Natural killer cell (primary cell): ENCODE measurements around the gene STAMBP. TPM values are rescaled to one million over a fixed set of nuclear protein-coding genes. Genes with fewer than 3 reads are reported as not detected.

Experiments
- ATAC-seq, 3 donors: fragments of 150-1000 bp in 2 of 3; fragments of 200-7000 bp in 1 of 3; cut with Tn5 transposase; 1 replicate in 1 of 3; 2 replicates in 2 of 3; pipeline ENCODE4 v1.10.0; 2021; ENCODE audit warnings: mild to moderate bottlenecking in 2 of 3, moderate library complexity in 2 of 3
- DNase-seq, 2 donors: peaks; one replicate each; pipeline versions ENCODE4 v3.0.0 to v3.0.0-alpha.2; 2013 to 2021; ENCODE audit warnings: mixed read lengths in 1 of 2
- H3K27ac ChIP-seq: one replicate; pipeline ENCODE4 v1.5.1; 2013; ENCODE audit warnings: mild to moderate bottlenecking, low read length
- H3K27me3 ChIP-seq: one replicate; pipeline ENCODE4 v1.6.1; 2013; ENCODE audit warnings: low read length; ENCODE audit not compliant: control insufficient read depth, insufficient read depth
- H3K36me3 ChIP-seq: one replicate; pipeline ENCODE4 v1.6.1; 2013; ENCODE audit warnings: low read length; ENCODE audit not compliant: control insufficient read depth, insufficient read depth
- H3K4me1 ChIP-seq: one replicate; pipeline ENCODE4 v1.6.1; 2013; ENCODE audit warnings: low read length; ENCODE audit not compliant: control insufficient read depth, insufficient read depth
- H3K4me3 ChIP-seq: one replicate; pipeline ENCODE4 v1.5.1; 2013; ENCODE audit warnings: low read length
- H3K9me3 ChIP-seq: one replicate; pipeline ENCODE4 v1.6.1; 2013; ENCODE audit warnings: low read length; ENCODE audit not compliant: control insufficient read depth, insufficient read depth
- H3K27ac Mint-ChIP-seq, 2 donors: one replicate each; pipeline ENCODE4 v1.8.0; 2022; ENCODE audit warnings: mild to moderate bottlenecking in 2 of 2, mixed read lengths in 2 of 2, moderate library complexity in 1 of 2
- H3K27me3 Mint-ChIP-seq, 2 donors: one replicate each; pipeline ENCODE4 v1.8.0; 2022; ENCODE audit warnings: low read depth in 2 of 2, mixed read lengths in 2 of 2
- H3K36me3 Mint-ChIP-seq: one replicate; pipeline ENCODE4 v1.8.0; 2022; ENCODE audit warnings: mixed read lengths
- H3K4me1 Mint-ChIP-seq, 2 donors: one replicate each; pipeline ENCODE4 v1.8.0; 2022; ENCODE audit warnings: mixed read lengths in 2 of 2
- H3K4me3 Mint-ChIP-seq: one replicate; pipeline ENCODE4 v1.8.0; 2022; ENCODE audit warnings: mild to moderate bottlenecking, moderate library complexity, mixed read lengths
- H3K9me3 Mint-ChIP-seq, 2 donors: one replicate each; pipeline ENCODE4 v1.8.0; 2022; ENCODE audit warnings: mixed read lengths in 2 of 2
- CTCF ChIP-seq: fragments of 200-600 bp; IDR thresholded peaks from one replicate; pipeline ENCODE4 v1.8.0; 2022; ENCODE audit warnings: antibody characterized with exemption
- WGBS: methylation state at CpG from one replicate; pipeline ENCODE4 v1.1.7; 2013; ENCODE audit warnings: missing lambda C conversion rate; ENCODE audit not compliant: insufficient coverage; 5-methylcytosine and 5-hydroxymethylcytosine counted together
- intact Hi-C: fragments of 100-400 bp; cut with micrococcal nuclease; formaldehyde crosslinking; loops from one replicate; pipeline ENCODE4 v1.14.2; 2022
- total RNA-seq, 4 donors: library from RNA; stranded (reverse); fragments of 120-200 nt in 1 of 4; gene quantifications; one replicate each; pipeline versions ENCODE4 v1.2.3 to v1.2.4, GENCODE V29; 2013 to 2022

STAMBP gene
- total RNA-seq, 3 donors from 2014 or later (not counting 1 experiment from before 2014, with no cell fraction given), result 23.8 to 27.3 (median 25.3) TPM

GRCh38 chr2:73896362-73897239 lies 67.8 kb downstream of the STAMBP start:
- Mint-ChIP-seq H3K27ac (peak overlapping the region; percentile 83 to 97), H3K4me3 (peak overlapping the region; percentile 72), H3K36me3 (no peaks in the 10 kb centered on the region), H3K4me1 (peaks cover 31% of the 10 kb centered on the region in 2 donors), H3K27me3 (peaks cover 0 to 3% of the 10 kb centered on the region in 2 donors), H3K9me3 (no peaks in the 10 kb centered on the region)
- no peaks in the 10 kb centered on the region for H3K27me3 ChIP-seq
- peak; percentile 76 to 92 (median 88) for ATAC-seq
- no peaks in the 10 kb centered on the region for H3K36me3 ChIP-seq
- peaks cover 22% of the 10 kb centered on the region for H3K4me1 ChIP-seq
- peak overlapping the region; percentile 79 for H3K27ac ChIP-seq
- WGBS, result 18% methylated on average over 15 of the region's 15 CpGs
- TF ChIP-seq CTCF, result no peak
- no peaks in the 10 kb centered on the region for H3K9me3 ChIP-seq
- no peak overlapping the region for H3K4me3 ChIP-seq
- intact Hi-C loops, result loop anchor here (5.0 kb wide), 1 partner anchor 41 kb away; no protein-coding TSS in a partner anchor
- DNase-seq, result peak; percentile 25 to 63

GRCh38 chr2:73897240-73897583 lies 68.5 kb downstream of the STAMBP start:
- Mint-ChIP-seq H3K27ac (peak overlapping the region; percentile 83 to 97), H3K4me1 (peaks cover 31% of the 10 kb centered on the region in 2 donors), H3K27me3 (peaks cover 0 to 5% of the 10 kb centered on the region in 2 donors), H3K9me3 (no peaks in the 10 kb centered on the region), H3K4me3 (no peak overlapping the region), H3K36me3 (no peaks in the 10 kb centered on the region)
- H3K9me3 ChIP-seq, result no peaks in the 10 kb centered on the region
- H3K4me3 ChIP-seq, result no peak overlapping the region
- DNase-seq (no peak), ATAC-seq (peak in 2 of 3 donors; percentile 2 to 7)
- TF ChIP-seq CTCF, result no peak
- H3K4me1 ChIP-seq, result peaks cover 22% of the 10 kb centered on the region
- H3K36me3 ChIP-seq, result no peaks in the 10 kb centered on the region
- no peaks in the 10 kb centered on the region for H3K27me3 ChIP-seq
- WGBS, result 80% methylated on average over 4 of the region's 4 CpGs
- intact Hi-C loops, result loop anchor here (5.0 kb wide), 1 partner anchor 40 kb away; no protein-coding TSS in a partner anchor
- H3K27ac ChIP-seq, result peak overlapping the region; percentile 79

GRCh38 chr2:73897934-73898333 lies 69.2 kb downstream of the STAMBP start:
- Histone ChIP-seq H3K9me3 (no peaks in the 10 kb centered on the region), H3K27me3 (no peaks in the 10 kb centered on the region), H3K4me3 (no peak overlapping the region), H3K27ac (no peak overlapping the region), H3K36me3 (no peaks in the 10 kb centered on the region), H3K4me1 (peaks cover 22% of the 10 kb centered on the region)
- TF ChIP-seq CTCF, result no peak
- H3K4me3 Mint-ChIP-seq, result no peak overlapping the region
- ATAC-seq (no peak), DNase-seq (no peak)
- H3K4me1 Mint-ChIP-seq, result peaks cover 31% of the 10 kb centered on the region in 2 donors
- peaks cover 0 to 10% of the 10 kb centered on the region in 2 donors for H3K27me3 Mint-ChIP-seq
- H3K27ac Mint-ChIP-seq, result no peak overlapping the region
- no peaks in the 10 kb centered on the region for H3K9me3 Mint-ChIP-seq
- WGBS, result 79% methylated on average over 6 of the region's 6 CpGs
- intact Hi-C loops, result loop anchor here (5.0 kb wide), 1 partner anchor 39 kb away; no protein-coding TSS in a partner anchor
- no peaks in the 10 kb centered on the region for H3K36me3 Mint-ChIP-seq
